Eye (tissue), 1 donor: ENCODE results near the gene NKX1-1.

ENCODE experiments used
- DNase-seq: peaks from one replicate; pipeline ENCODE4 v3.0.0-alpha.2; 2015

Gene NKX1-1

DNA sequence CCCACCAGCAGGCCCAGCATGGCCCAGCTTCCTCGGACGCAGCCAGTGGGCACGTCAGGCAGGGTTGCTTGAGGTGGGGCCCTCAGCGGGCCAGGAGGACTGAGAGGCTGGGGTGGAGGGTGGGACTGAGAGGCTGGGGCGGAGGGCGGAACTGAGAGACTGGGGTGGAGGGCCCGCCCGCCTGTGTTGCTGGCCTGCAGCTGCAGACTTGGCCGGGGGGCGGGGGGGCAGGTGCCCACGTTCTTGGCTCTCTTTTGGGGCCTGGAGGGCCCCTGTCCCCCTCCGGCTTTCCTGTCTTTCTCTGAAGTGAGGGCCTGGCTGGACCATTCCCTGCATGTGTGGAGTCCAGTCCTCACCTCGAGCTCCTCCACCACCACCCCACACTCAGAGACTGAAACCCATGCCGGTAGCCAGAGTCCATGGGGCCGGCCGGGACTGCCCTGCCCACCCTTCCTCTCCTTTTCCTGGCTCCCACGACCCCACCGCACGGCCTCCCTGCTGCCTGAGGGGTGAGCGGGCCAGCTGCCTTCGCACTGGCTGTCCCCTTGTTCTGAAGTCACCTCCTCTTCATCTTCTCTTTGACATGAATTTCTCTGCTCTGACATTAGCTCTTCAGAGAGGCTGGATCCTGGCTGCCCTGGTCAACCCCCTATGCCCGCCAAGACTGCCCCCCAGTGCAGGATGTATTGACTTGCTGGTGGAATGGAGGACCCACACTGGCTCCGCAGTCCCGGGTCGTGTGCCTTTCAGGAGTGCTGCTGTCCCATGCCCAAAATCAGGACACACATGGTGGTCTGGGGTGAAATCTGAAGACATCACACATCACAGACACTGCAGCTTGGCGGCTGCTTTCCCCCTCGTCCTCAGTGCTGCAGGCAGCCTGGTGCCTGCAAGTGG is 10.1 kb upstream of the NKX1-1 start:
- no peak for DNase-seq

DNA sequence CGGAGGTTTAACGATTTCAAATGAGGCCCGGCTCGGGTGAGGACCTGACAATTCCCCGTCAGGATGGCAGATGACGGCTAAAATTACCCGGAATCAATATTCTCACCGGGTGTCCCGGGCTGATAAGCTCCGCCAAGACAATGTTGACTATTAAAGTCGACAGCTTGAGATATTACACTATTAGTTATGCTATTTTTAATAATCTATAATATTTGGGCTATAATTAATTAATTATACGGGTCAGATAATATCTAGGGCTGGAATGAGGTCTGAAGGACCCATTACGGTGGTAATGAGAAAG is 9.4 kb upstream of the NKX1-1 start:
- no peak for DNase-seq

DNA sequence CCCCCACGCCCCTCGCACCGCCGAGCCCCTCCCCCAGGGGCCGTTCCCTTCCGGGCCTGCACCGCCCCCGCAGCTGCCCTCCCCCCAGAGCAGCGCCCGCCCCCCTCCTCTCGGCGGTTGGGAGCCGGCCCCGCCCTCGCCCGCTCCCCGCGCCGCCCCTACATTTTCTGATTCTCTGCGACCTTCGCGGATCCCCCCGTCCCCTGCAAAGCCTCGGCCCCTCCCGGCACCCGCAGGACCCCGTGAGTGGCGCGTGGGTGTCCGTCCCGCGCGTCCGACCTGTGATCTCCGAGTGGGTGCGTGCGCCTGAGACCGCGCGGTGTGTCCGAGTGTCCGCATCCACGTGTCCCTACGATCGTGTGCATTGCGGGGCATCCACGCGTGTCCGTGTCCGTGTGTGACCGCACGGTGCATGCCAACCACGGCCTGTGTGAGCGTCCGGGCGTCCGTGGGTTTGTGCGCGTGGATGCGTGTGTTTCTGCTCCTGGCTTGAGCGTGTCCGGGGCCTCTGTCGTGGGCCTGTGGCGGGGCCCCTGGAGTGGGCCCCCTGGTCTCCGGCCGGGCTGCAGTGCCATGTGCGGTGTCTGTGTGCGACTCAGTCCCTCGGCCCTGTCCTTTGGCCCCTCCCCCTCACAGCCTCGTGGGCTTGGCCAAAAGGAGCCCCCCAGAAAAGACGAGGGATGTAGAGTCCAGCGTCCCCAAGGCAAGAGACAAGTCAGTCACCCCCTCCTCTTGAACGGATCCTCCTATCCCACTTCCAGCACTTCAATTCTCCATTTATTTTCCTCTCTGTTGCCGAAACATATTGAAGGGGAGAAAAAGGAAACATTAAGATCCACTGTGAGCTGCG is 8.8 kb upstream of the NKX1-1 start:
- DNase-seq = peak; percentile 23

DNA sequence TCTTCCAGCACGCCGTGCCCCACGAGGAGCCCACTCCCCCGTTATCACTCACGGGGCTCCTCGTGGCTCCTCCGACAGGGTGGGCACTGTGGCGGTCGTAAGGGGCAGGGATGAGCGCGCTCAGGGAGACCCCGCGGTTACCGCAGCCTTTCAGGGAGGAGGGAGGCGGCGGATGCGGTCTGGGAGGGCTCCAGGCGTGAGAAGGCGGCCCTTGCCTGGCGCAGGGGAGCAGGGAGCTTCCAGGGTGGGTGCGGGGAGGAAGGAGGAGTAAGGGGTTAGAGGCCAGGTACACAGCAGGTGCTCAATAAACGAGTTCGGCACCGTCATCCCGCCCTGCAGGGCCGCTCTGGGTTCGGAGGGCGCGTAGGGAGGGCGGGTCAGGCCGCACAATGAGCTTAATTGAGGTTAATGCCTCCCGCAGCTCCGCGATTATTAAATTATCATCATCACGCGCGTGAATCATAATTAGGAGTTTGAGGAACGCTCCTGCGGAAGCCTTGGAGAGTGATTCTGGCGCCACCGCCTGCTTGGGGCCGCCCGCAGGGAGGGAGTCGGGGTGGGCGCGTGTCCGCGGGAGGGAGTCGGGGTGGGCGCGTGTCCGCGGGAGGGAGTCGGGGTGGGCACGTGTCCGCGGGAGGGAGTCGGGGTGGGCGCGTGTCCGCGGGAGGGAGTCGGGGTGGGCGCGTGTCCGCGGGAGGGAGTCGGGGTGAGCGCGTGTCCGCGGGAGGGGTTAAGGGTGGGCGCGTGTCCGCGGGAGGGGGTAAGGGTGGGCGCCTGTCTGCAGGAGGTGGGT is 7.6 kb upstream of the NKX1-1 start:
- DNase-seq = no peak

DNA sequence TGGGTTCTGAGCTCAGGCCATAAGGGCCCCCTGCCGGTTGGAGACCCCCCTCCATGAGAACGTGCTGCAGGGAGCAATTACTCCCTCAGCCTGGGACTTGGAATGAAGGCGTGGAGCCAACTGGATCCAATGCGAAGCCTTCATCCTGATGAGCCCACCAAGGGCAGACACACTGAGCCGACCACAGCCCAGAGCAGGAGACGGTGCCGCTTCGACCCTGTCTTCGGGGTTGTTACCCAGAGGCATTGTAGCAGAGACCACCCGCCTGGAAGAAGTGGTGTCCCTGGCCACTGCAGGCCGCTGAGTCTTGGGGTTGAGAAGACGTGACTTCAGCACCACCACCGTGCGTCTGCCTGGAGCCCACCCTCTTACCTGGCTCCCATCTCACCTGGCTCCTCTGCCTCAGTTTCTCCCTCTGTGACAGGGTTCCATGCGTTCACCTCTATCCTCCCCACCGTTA is 7.0 kb upstream of the NKX1-1 start:
- DNase-seq = no peak

DNA sequence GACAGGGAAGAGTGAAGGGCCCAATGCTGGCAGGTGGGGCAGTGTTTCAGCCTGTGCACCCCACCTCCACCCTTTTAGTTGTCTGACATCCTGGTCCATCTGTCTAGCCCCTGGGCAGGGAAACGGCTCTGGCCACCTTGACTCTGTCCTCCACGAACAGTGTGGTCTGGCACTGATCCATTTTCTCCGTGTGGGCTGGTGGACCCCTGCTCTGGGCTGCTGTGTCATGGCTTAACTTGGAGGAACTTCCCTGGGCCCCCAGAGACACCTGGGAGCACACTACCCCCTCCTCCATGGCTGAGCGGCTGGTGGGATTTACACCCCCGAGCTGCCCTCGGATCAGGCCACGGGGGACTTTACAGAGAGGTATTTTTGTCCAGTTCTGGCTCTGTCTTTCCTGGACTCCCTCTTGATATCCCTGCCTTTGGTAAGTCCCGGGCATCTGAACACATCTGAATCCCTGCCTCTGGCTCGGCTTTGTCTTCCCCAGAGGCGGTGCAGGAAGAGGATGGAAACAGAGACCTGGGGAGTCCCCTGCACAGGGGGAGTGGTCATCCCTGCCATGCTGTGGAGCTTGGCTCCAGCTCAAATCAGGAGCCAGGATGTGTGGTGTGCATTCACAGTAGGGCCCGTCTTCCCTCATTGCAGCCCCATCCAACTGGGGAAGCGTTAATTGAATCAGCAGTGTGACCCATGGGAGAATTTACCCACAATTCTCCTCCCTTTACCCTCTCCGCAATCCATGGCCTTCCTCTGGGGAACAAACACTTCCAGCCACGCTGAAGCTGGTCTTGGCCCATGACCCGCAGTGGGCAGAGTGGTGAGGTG is 6.3 kb upstream of the NKX1-1 start:
- DNase-seq = no peak

DNA sequence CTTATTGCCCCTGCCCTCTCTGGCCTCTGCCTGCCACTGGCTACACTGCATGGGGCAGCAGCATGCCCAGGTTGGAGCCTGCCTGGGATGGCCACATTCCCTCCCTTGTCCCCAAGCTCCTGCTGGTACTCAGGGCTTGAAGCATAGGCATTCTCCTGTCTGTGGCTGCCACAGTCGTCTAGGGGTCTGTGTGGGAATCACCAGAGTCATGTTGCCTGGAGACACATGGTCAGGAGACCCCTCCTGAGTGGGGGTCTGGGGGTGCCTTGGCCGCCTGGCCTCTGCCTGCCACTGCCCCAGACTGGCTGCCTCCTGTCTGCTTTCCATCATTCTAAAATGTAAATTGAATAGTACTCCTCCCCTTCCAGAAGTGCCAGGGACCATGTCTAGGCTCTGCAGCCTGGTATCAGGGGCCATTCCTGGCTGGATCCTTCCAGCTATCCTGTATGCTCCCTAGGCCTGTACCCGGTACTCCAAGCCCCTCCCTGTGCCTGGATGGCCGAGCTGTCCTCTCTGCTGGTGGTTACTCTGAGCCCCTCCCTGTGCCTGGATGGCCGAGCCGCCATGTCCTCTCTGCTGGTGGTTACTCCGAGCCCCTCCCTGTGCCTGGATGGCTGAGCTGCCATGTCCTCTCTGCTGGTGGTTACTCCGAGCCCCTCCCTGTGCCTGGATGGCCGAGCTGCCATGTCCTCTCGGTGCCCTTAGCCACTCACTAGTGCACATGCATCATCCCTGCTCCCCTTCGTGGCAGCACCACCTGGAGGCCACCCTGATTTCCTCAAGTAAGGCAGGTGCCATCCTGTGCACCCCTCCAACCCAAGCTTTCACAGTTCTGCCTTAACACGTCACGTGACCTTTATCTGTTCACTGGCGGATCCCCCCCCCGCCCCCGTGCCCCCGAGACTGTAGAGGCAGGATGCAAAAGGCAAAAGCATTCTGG is 5.5 kb upstream of the NKX1-1 start:
- no peak for DNase-seq

DNA sequence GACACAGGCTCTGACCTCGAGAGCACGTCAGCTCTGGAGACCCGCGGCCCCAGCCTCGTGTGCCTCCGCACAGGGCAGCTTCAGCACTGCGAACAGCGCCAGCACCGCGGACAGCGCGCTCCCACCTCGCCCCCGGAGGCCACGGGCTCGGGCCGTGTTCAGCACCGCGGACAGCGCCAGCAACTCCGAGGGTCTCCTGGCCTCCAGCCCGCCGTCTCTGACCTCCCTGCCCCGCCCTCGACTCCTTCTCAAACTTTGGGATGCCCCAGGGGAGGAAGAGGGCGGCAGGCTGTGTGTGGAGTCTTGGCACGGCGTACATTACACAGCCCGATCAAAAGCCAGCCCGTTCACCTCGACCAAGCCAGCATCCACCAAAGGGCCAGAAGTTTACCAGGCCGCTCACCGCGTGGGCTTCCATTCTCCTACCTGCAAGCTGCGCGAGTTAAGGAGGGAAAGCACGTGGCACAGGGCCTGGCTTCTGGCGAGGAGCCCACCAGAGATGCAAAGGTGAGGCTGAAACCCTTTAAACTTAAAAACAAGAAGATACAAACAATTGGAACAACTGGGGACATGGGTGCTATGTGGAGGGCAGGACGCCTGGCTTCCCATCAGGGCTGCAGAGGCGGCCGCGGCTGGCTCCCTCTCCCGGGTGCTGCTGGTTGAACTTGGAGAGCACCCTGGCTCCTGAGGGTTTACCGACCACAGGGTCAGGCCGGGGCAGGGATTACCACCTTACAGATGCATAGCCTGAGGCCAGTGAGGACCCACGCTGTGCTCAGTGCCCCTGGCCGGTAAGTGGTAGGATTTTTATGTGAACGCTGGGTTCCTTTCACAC is 4.5 kb upstream of the NKX1-1 start:
- DNase-seq = peak; percentile 93

DNA sequence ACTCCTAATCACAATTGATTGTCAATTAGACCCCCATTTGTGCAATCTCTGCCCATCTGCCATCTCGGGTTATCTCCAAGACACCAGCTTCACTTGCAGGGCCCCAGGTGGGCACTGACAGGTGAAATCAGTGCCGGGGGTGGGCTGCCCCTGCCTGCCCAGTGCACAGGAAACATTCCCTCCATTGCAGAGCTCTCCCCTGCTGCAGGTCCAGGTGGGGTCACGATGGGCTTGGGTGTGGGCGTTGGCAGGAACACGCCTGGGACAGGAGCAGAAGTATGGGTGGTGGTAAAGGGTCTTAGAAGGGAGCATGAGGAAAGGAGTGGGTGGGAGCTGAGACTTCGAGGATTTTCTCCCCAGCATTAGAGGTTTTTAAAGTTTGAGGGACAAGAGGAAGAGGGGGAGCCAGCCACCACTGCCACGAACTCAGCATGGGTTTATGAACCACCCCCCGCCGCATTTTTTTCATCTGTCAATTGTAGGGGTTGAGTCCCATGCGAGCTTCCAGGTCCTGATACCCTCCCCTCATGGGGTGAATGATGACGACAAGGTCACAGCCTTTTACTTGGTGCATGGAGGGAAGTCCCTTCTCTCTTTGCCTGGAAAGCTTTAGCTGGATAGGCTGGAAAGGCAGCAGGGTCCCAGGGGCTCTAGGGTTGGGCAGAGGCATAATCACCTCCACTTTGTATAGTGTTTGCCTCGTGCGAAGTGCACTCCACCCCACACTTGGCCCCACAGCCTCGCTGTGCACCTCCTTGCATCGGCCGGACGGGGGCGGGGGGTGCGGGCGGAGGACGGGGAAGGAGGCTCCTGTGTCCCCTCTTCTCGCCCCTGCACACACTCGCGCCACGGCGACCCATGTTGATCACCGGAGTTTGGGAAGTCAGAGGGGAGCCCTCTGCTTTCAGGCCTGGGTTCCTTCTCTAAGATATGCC is 3.5 kb upstream of the NKX1-1 start:
- no peak for DNase-seq

DNA sequence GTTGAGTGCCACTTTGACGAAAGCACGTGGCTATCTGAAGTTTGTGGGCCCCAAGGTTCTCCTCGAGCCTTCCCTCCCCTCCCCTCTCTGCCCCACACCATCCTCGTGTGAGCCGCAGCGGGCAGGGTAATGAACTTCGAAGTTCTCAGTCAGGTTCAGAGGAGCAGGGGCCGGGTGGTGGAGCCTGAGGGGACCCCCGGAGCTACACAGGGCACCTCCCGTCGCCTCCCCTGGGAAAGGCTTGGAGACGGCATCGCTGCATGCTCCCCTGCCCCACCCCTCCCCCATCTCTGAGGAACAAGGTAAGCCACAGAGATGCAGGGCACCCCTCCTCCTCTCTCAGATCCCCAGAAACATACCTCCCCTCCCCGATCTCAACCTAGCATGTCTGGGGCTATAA is 2.8 kb upstream of the NKX1-1 start:
- DNase-seq = no peak

DNA sequence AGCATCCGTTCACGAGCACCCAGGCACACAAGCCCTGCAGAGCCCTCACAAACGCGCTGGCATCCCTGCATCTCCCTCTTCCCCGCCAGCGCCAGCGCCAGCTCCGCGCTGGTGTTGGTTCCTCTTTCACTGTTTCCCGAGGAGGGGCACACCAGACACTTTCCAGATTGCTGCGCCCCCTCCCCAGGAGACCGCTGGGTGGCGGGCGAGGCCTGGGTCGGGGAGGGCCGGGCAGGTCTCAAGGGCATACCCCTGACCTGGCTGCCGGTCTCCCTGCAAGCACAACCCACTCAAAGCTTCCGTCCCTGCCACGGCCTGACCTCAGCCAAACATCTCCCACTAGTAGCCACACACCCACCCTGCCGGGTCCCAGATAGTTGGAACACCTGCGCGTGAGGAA is 2.2 kb upstream of the NKX1-1 start:
- no peak for DNase-seq

DNA sequence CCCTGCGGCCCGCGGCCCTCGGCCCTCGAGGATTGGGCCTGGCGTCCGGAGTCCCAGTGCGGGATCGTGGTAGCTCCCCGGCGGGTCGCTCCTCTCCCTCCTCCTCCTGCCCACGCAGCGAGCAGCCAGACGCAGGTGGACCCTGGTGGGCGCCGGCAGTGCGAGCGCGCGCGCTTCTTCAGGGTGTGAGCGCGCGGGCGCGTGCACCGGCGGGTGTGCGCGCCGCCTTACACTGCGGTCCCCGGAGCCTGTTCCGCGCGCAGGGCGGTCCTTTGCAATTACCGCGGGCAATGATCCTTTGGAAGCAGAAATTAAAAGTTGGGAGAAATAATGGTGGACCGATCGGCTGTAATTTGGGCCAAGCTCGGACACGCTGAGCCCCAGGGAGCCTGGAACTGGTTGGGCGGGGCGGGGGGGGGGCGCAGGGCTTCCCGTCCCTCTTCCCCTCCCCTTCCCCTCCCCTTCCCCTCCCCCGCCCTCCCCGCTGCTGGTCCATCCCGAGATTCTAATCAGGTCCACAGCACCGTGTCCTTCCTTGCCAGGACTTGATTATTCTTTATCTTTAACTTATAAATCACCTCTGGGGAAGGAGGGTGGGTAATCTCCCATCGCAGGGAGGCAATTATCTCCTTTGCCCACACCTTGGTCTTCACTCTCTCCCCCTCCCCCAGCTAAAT is 1.6 kb upstream of the NKX1-1 start:
- DNase-seq = no peak

DNA sequence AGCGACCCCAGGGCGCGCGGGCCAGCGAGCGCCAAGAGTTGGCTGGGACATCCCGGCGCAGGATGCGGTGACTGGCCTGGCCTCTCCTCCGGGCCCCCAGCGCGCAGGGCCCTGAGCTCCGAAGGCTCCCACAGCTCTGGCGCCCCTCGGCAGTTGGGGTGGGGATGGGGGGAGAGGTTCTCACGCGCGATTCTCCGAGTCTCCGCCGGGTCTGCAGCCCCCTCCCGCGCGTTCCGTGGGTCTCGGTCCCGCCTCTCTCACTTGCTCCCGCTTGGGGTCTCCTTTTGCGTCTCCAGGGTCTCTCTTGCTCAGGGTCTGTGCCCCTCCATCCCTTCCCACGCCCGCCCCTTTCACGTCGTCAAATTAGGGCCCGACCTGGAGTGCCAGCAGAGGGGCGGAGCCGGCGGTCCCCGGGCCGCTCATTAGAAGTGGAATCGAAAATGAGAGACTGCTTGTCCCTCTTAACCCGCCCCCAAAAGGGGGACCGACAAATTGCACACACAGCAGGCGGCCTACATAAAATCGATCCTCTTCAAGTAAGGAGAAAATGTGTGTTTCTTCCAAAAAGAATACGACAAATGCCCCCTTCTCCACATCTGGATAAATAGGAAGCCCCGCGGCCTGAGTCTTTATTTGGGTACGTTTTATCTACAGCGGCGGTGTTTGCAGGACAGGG is 877 bp upstream of the NKX1-1 start:
- DNase-seq = no peak

DNA sequence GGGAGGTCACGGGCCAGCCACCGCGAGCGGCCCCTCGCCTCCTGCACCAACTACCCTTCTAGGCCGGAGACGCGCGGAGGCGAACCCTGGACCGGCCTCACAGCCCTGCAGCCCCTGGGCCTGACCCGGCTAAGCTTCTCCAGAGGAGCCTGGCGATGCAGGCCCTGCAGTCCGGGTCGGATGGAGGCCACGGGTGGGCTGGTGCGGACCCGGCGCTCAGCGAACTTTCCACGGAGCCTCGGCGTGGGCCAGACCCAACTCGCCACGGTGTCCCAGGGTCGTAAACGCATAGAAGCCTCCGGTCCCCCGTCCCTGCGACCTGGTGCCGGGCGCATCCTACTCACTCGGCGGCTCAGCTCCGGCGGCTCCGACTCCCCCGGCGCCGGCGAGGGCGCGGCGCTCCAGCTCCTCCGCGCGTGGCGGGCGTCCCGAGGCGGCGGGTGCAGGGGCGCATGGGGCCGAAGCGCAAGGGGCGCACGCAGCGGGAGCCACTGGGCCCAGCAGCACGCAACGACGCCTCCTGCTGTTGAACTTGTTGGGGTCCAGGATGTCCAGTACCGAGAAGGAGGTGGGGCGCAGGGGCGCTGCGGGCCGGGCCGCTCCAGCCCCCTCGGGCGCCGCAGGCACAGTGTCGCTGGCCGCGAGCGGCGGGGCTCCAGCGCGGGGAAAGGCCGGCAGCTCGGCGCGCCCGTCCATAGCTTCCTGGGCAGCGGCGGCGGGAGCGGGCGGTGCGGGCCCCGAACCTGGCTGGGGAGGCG is 427 bp downstream of the NKX1-1 start:
- no peak for DNase-seq

DNA sequence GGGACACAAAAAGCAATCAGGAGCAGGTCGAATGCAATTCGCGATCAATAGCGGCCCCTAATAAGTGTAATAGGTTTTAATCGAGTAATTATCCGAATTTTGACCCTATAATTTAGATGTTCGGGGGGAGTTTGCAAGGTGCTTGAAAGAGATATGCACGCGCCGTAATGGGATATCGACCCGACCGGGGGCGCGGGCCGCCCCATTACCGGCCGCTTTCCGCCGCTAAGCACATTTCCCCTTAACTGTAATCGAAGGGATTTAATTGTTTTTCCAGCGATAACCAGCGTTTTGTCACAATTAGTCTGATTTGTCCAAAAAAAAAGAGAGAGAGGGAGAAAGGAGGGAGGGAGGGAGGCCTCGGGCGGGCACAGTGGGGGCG is 997 bp downstream of the NKX1-1 start:
- DNase-seq = no peak

DNA sequence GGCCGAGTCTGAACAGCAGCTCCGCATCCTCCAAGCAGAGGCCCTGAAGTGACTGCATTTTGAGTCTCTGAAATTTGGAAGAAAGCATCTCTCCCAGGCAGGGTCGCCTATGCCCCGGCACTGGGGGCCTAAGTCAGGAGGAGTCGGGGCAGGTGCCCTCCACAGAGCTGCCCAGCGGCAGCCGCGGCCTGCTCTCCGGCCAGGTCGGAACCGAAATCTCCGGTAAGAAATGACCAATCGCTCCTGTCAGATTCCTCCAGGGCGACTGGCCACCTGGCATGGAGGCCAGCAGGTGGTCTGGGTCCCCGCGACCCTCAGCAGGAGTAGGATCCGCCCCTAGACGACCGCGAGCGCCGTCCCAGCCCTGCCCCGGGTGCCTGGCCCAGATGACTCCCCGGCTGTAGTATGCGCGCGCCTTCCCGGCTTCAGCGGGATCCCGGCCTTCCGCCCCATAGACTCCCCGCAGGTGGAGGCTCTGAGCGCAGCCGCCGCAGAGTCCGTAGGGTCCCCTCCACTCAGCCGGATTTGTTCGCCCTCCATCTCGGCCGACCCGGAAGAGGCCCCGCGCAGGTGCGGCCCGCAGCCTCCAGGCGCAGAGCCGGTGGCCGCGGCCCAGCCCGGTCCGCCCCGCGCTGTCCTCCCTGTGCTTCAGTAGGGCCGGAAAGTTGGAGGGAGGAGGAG is 1.5 kb downstream of the NKX1-1 start:
- no peak for DNase-seq
